NCI-H2171 treated with DMSO at 0.1 percent for 48 hours (cell line): Measurements from ENCODE around the gene ODC1.
A peak's percentile ranks its signal among the peaks of the same experiment; 100 is the strongest.

Experiments used
- DNase-seq: peaks from one replicate; lab custom pipeline; 2025; lab: John Stamatoyannopoulos, UW

Gene ODC1

DNA sequence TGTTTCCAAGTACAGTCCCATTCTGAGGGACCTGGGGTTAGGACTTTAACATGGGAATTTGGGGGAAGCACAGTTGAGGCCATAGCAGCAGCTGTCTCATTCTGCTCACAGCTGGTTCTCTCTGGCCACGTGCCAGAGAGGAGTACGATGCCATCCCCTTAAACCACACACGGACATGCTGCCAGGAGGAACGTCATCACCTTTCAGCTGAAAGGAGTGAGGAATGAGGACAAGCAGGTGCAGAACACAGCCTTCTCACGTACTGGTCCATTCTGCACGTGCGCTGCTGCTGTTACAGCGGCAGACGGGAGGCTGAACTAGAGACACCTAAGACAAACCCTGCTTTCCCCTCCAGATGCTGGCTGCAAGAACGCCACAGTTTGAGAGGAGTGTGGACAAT is 33.5 kb downstream of the ODC1 start:
- peak; percentile 79 for DNase-seq

GRCh38 chr2:10413991-10414451 is 34.1 kb downstream of the ODC1 start:
- DNase-seq: peak; percentile 51

GRCh38 chr2:10413503-10413902 is 34.6 kb downstream of the ODC1 start:
- DNase-seq: no peak

DNA sequence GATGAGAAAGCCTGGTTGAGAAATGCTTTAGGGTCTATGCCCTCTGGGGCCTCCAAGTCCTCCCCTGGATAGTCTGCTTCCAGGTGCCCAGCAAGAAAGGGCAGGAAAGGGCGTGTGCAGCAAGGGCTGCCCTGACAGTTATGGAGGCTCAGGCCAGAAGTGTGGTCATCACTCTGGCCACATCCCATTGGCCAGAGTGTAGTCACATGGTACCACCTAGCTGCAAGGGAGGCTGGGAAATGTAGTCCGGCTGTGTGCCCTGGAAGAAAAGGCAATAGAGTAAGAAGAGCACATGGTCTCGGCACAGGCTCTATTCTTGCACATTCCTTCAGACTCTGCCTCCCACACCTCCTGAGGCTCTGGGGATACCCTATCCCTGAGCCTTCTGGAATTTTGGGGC is 35.7 kb downstream of the ODC1 start:
- peak; percentile 37 for DNase-seq

DNA sequence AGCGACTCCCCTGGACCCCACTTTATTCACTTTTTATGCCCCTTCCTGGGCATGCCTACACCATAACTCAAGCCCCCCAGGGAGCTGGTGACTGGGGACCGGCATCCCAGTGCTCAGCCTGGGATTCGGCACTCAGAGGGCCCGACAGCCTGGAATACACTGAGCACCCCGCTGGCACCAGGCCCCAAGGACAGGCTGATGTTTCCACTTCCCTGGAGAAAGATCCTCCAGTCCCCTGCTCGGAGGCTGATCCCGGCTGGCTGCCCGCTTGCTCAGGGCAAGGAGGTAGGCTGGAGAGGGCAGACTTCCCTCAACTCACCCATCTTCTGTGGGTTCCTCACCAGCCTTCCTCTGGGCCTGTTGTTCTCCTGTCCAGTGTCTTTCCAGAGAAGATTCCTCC is 36.6 kb downstream of the ODC1 start:
- DNase-seq: no peak

GRCh38 chr2:10410823-10411437 is 37.2 kb downstream of the ODC1 start:
- DNase-seq: no peak

DNA sequence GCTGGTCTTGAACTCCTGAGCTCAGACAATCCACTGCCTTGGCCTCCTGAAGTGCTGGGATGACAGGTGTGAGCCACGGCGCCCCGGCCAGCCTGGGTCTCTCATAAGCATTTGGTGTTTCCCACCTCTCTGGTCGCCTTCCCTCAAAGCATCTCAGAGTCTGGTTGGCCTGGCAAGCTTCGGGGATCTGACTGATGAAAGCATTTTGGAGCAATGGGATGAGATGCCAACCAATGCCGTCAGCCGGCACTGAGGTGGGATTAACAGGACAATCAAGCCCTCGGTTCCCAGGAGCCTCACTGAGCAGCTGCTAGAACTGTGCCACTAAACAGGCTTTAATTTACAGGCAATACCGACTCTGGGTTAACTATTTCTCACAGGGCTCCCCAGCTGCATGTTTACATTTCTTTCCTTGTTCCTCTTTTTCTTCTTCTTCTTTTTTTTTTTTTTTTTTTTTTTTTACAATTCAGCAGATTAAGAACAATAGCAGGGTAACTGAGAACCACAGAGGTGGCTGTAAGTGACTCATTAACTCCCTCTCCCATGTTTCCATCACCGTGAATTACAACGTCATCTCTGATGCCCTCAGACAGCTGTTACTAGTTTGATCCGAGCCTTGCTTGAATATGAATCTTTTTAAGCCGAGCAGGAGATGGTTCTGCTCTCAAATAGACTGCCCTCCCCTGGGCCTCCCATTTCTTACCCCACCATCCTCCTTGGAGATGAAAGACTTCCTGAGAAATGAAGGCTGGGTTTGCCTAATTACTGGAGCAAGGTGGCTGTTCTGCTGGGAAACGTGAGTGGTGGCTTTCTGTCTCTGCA is 37.9 kb downstream of the ODC1 start:
- DNase-seq: peak; percentile 78

GRCh38 chr2:10408649-10409579 is 39.2 kb downstream of the ODC1 start:
- DNase-seq: peak; percentile 97

GRCh38 chr2:10407841-10408648 is 40.1 kb downstream of the ODC1 start:
- DNase-seq: no peak

- no peak for DNase-seq
Measured at GRCh38 chr2:10407432-10407831, 40.7 kb downstream of the ODC1 start.

DNA sequence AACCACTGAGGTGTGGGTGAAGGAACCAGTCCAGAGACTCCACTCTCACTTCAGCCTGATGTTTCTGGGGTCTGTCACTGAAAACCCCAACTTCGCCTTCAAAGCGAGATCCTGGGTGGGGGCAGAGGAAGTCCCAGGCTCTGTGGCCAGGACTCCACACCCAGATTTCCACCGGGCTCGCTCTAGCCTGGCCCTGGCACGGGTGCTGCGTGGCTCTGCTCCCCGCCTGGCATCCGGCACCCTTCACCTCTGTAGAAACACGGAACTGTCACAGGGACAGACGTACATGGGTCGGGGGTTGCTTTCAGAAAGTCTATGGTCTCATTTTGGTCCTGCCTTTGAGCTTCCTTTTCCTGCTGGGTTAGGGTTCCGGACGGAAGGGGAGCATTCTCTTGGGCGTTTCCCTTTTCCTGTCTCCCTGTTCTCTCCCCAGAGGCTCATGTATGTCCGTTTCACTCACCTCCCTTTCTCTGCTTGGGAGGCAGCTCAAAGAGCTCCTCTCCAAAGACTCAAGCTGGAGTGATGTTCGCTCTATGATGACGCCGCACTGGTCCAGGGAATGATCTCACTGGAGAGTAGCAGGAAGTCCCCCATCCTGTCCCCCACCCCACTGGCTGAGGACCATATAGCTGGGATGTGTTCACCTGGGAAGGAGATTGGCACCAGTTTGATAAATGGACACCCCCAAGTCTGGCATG is 41.5 kb downstream of the ODC1 start:
- DNase-seq: no peak

DNA sequence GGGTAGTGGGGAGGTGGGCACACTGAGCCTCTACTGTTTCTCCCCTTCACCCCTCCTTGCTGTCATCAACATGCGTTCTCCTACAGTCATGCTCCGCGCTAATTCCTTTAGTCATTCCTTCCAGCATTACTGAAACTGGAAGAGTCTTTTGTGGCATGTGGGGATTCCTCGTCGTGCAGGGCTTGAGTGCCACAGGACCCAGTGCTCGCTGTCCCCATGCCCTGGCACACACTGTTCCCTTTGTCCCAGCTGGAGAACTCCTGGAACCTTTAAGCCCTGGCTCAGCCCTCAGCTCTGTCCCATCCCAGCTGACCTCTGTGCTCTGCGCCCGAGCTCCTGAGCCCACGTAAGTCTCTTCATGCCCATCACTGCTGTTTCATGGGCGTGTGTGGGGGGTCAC is 42.1 kb downstream of the ODC1 start:
- no peak for DNase-seq

DNA sequence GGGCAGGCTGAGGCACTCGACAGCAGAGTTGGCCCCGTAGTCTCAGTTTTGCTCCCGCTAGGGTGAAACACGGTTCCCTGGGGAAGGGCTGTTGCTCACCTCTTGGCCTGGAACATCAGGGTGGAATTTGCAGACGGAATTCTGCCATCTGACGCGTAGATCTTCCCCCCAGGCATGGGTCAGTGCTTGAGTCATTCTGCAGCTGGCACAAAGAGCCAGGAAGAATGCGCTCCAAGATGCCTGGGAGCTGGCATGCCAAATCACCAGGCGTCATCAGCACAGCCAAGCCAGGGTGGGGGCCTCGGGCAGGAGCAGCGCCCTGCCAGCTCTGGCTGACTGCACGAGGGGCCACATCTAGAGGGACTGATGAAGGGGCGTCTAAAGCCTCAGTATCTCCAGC is 42.7 kb downstream of the ODC1 start:
- DNase-seq: peak; percentile 20

DNA sequence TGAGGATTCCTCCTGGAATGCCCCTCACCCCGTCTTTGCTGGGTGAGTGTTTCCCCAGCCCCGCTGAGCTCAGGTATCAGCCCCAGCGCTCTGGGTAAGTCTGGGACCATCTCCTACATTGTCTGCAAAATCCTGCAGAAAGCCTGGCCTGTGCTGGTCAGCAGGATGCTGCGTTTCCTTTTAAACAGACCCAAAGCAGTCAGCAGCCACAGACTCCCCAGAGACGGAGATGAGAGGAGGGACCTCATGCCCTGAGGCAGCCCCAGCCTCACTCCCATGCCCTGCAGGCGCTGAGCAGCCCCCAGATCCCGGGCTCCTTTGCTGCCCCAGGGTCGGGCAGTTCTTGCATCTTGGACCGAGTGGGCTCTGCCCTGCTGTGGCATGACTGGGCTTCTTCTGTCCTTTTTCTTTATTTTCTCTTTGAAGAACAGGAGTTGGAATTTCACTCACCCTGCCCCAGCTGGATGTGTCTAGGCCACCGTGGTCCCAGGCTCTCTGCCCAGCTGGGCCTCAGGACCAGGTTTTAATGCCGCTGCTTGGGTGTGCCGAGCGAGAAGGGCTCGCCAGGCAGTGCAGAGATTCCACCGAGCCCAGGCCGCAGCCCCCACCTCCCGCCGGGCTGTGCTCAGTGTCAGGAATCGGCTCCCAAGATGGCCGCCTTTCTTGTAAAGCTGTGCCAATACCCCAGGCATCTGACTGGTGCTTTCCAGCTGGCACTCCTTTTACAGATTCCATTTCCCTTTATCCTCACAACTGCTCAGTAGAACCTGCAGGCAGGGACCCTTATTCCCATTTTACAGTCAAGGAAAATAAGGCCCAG is 43.6 kb downstream of the ODC1 start:
- no peak for DNase-seq

- no peak for DNase-seq
Measured at GRCh38 chr2:10402653-10403215, 45.4 kb downstream of the ODC1 start.

DNA sequence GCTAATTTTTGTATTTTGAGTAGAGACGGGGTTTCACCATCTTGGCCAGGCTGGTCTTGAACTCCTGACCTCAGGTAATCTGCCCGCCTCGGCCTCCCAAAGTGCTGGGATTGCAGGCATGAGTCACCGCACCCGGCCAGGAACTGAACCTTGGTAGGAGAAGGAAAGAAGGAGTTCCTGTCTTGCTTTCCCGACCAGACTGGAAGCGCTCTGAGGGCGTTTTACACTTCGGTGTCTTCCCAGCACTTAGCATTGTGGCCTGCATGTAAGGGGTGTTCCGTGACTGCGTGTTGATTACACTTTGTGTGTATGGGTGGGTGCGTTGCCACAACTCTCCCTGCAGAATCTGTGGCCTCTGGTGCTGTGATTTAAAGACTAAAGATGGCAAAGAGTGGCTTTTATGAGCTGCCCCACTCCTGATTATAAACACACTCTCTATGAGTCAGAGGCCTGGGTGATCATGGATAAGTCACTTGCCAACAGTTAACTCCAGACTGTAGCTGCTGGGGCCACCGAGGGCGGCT is 46.0 kb downstream of the ODC1 start:
- no peak for DNase-seq

- no peak for DNase-seq
Measured at GRCh38 chr2:10400978-10401951, 46.9 kb downstream of the ODC1 start.

DNA sequence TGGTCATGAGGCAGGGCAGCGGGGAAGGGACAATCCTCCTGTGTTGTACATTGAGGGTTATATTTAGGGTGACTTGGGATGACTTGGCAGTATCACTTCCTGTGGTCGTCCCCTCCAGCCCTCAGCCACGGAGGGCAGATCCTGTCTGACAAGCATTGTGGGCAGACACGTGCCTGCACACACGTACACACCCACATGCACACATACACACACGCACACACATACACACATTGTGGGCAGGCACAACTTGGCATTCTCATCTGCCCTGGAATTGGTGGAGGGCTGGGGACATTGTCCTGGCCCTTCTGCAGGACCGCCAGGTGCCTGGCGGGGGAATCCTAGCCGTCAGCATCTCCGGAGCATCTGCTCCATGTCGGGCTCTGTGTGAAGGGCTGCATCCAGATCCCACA is 47.6 kb downstream of the ODC1 start:
- no peak for DNase-seq
